Neutrophil (primary cell): ENCODE measurements around the gene EVL.

ENCODE experiments used
- H3K27ac ChIP-seq: fragments of 200-600 bp; sonication (generic); 2 replicates; pipeline ENCODE4 v1.5.1; 2016; ENCODE audit warnings: mild to moderate bottlenecking, moderate library complexity
- H3K27me3 ChIP-seq: fragments of 200-600 bp; sonication (generic); 2 replicates; pipeline ENCODE4 v1.6.0; 2016; ENCODE audit warnings: mild to moderate bottlenecking
- H3K36me3 ChIP-seq: fragments of 200-600 bp; sonication (generic); 2 replicates; pipeline ENCODE4 v1.5.1; 2017
- H3K4me1 ChIP-seq, 2 experiments: fragments of 200-600 bp in 1 of 2; sonication (generic) in 1 of 2; 1 replicate in 1 of 2; 2 replicates in 1 of 2; pipeline versions ENCODE4 v1.5.1 to v1.6.1; 2013 to 2016; ENCODE audit warnings: low read depth in 1 of 2, low read length in 1 of 2, mild to moderate bottlenecking in 1 of 2, moderate library complexity in 1 of 2; ENCODE audit not compliant: control insufficient read depth in 1 of 2, insufficient read depth in 1 of 2
- H3K4me3 ChIP-seq, 2 experiments: fragments of 200-600 bp in 1 of 2; sonication (generic) in 1 of 2; 1 replicate in 1 of 2; 2 replicates in 1 of 2; pipeline ENCODE4 v1.5.1; 2013 to 2016; ENCODE audit warnings: low read depth in 1 of 2, low read length in 1 of 2, mild to moderate bottlenecking in 1 of 2, moderate library complexity in 1 of 2
- H3K9me3 ChIP-seq: fragments of 200-600 bp; sonication (generic); 2 replicates; pipeline ENCODE4 v1.5.1; 2016
- TF ChIP-seq, protein P1 (sequence below): fragments of 200-600 bp; sonication (generic); IDR thresholded peaks from 2 replicates; pipeline ENCODE4 v1.5.1; 2016; ENCODE audit warnings: antibody characterized with exemption

The EVL gene

DNA sequence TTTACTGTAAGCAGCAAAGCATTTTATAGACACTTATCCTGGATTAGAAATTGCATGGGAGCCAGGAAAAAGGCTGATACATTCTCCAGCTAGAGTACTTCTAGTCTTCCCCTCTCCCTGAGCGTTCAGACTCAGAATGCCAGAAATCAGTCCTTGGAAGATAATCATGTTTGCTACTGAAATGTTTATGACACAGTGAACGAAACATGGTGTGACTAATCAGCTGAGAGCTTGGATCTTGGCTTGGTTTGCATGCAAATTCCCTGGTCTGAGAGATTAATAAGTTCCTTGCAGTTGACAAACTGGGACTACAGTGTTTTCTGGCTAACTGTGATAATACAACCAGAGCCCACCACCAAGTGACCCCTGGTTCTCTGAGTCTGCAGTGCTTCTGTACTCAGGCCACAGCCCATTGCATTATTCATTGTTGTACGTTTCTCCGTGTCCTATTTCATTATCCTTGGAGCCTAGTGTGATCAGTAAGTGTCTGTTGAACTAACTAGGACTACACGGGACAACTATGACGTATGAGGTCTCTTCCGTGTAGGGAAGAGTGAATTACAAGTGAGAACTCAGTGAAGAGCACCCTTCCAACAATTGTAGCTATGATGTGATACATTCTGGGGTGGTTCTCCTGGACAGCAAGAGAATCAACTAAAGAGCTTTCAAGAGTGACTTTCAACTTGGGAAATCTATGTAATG, 34.6 kb upstream of the EVL start:
- H3K36me3 ChIP-seq = no peaks in the 10 kb centered on the region
- TF ChIP-seq, protein P1, sequence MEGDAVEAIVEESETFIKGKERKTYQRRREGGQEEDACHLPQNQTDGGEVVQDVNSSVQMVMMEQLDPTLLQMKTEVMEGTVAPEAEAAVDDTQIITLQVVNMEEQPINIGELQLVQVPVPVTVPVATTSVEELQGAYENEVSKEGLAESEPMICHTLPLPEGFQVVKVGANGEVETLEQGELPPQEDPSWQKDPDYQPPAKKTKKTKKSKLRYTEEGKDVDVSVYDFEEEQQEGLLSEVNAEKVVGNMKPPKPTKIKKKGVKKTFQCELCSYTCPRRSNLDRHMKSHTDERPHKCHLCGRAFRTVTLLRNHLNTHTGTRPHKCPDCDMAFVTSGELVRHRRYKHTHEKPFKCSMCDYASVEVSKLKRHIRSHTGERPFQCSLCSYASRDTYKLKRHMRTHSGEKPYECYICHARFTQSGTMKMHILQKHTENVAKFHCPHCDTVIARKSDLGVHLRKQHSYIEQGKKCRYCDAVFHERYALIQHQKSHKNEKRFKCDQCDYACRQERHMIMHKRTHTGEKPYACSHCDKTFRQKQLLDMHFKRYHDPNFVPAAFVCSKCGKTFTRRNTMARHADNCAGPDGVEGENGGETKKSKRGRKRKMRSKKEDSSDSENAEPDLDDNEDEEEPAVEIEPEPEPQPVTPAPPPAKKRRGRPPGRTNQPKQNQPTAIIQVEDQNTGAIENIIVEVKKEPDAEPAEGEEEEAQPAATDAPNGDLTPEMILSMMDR = no peak
- H3K4me1 ChIP-seq = no peaks in the 10 kb centered on the region
- H3K27me3 ChIP-seq = no peaks in the 10 kb centered on the region
- H3K4me3 ChIP-seq = no peak overlapping the region
- no peaks in the 10 kb centered on the region for H3K9me3 ChIP-seq
- H3K27ac ChIP-seq = no peak overlapping the region

DNA sequence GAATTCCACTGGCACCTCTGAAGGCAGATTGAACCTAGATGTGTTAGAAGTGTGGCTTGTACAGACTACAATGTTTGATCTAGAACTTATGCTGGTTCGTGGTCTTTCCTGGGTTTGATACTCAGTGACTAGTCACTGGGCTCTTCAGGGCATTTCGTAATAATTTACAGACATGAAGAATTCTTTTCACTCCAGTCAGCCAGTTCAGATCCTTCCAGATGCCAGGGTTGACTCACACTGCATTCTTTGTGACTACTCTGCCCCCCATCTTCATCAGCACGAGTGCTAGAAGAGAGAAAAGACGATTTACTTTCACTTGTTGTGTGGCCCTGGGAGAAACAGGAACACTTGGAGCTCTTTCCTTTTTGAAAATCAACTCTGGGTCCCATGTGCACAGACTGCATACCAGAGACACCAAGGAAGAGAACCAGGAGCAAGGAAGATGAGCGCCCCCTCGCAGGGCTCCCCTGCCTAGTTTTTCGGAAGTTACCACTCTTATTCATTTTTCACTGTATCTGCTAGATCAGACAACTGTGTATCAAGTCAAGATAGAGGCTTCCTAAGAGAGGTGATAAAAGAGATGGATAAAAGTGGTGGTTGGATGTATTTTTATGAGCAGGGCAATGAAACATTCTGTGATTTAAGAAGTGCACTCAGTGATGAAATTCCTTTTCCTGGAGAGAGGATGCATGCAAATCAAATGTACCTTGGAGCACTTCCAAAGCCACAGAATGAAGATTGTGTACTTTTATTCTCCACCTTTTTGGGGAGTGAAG, 33.5 kb upstream of the EVL start:
- Histone ChIP-seq H3K27ac (no peak overlapping the region), H3K36me3 (no peaks in the 10 kb centered on the region), H3K27me3 (no peaks in the 10 kb centered on the region), H3K9me3 (no peaks in the 10 kb centered on the region), H3K4me1 (no peaks in the 10 kb centered on the region), H3K4me3 (no peak overlapping the region)
- TF ChIP-seq, protein P1 = no peak

DNA sequence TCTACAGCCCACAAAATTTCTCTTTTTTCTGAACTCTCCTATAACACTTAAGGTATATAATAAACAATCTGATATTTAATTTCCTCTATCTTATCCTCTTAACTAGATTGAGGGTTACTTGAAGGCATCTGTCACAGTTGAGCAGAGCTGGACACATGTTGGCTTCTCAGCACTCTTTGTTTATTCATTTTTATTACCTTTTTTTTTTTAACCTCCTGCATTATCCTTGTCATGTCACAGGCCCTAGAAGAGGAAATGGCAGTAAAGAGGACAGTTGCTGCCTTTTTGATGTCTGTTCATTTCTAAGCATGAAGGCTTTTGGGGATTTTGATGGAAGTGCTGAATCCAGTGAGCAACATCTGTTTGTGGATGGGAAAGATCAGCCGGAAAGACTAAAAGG, 32.5 kb upstream of the EVL start:
- Histone ChIP-seq H3K4me3 (no peak overlapping the region), H3K27me3 (no peaks in the 10 kb centered on the region), H3K36me3 (no peaks in the 10 kb centered on the region), H3K9me3 (no peaks in the 10 kb centered on the region), H3K4me1 (no peaks in the 10 kb centered on the region), H3K27ac (no peak overlapping the region)
- TF ChIP-seq, protein P1 = no peak

DNA sequence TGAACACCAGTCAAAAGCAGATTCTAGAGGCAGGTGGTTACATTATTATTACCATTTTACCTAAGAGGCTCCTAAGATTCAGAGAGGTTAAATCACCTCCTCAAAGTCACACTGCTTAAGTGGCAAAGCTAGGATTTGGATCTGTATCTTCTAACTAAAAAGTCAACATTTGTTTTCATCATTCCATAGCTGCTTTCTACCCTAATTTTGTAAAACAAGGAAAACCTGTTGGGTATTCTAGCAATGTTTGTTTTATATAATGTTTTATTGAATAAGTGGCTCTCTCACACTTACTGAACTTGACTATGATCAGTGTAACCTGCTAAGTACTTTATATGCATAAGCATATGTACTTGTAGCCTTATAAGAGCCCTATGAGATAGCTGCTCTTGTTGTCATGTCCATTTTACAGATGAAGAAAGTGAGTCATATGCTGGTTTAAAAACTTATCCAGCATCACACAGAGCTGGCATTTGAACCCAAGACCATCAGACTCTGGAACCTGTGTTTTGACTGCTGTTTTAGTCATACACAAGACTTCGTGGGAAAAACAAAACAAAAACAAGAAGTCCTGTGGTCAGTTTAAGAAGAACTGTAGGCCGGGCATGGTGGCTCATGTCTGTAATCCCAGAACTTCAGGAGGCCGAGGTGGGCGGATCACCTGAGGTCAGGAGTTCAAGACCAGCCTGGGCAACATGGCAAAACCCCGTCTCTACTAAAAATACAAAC, 31.7 kb upstream of the EVL start:
- H3K27ac ChIP-seq = no peak overlapping the region

DNA sequence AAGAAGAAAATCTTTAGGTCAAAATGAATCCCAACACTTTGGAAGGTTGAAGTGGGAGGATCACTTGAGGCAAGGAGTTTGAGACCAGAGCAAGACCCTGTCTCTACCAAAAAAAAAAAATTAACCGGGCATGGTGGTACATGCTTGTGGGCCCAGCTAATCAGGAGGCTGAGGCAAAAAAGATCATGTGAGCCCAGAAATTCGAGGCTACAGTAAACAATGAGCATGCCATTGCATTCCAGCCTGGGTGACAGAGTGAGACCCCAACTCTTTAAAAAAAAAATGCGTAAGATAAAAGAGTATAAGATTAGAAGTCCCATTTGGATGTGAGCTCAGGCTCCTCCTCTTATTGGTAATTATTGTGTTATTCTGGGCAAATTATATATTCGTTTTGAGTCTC, 30.8 kb upstream of the EVL start:
- Histone ChIP-seq H3K36me3 (no peaks in the 10 kb centered on the region), H3K4me1 (no peaks in the 10 kb centered on the region), H3K9me3 (no peaks in the 10 kb centered on the region), H3K27me3 (no peaks in the 10 kb centered on the region), H3K27ac (no peak overlapping the region), H3K4me3 (no peak overlapping the region)
- TF ChIP-seq, protein P1 = no peak

More for the DNA sequence above, 31.7 kb upstream of the EVL start:
- no peak overlapping the region for H3K4me3 ChIP-seq
- no peaks in the 10 kb centered on the region for H3K9me3 ChIP-seq
- H3K36me3 ChIP-seq = no peaks in the 10 kb centered on the region
- TF ChIP-seq, protein P1 = no peak
- no peaks in the 10 kb centered on the region for H3K4me1 ChIP-seq
- H3K27me3 ChIP-seq = no peaks in the 10 kb centered on the region
